Endothelial cell of umbilical vein (primary cell): ENCODE data around the gene CPTP. TPM values are rescaled to one million over a fixed set of nuclear protein-coding genes. Genes with fewer than 3 reads are reported as not detected.

Source experiments
- BruUV-seq: library from RNA; stranded (reverse); fragments of 400-500 nt; replicated peaks from 2 replicates; lab custom pipeline; 2021; lab: Mats Ljungman, UMichigan
- CTCF ChIA-PET: fragments of 300-600, 350-600 bp; sonication (Branson Sonifier 250); formaldehyde crosslinking; loops from one replicate; lab custom pipeline; 2021; ENCODE audit warnings: antibody characterized with exemption, inconsistent platforms; lab: Charles Lee
- POLR2A ChIA-PET: fragments of 300-600, 350-600 bp; sonication (Branson Sonifier 250); formaldehyde crosslinking; loops from one replicate; lab custom pipeline; 2021; ENCODE audit warnings: antibody characterized with exemption, inconsistent platforms; lab: Charles Lee
- DNase-seq: peaks from one replicate; pipeline ENCODE4 v3.0.0-alpha.2; 2011; ENCODE audit warnings: low read depth, low spot score
- FAIRE-seq: peaks from 2 replicates; lab custom pipeline; 2011; peaks lifted over from hg19 to GRCh38; lab: Jason Lieb, UNC
- H2AFZ ChIP-seq: 2 replicates; pipeline ENCODE4 v1.6.0; 2012; ENCODE audit warnings: low read depth, low read length, control low read depth, inconsistent platforms
- H3K27ac ChIP-seq: 2 replicates; pipeline ENCODE4 v1.5.1; 2011; ENCODE audit warnings: low read depth, mild to moderate bottlenecking, control low read depth, low read length, moderate library complexity; ENCODE audit not compliant: insufficient read depth
- H3K27me3 ChIP-seq, 2 experiments: 2 replicates each; pipeline versions ENCODE4 v1.6.0 to v1.6.1; 2011; ENCODE audit warnings: low read length in 2 of 2, mixed read lengths in 1 of 2; ENCODE audit not compliant: control insufficient read depth in 2 of 2, insufficient read depth in 2 of 2
- H3K36me3 ChIP-seq, 2 experiments: 2 replicates in 1 of 2; 3 replicates in 1 of 2; pipeline ENCODE4 v1.5.1; 2011; ENCODE audit warnings: low read length in 2 of 2, mild to moderate bottlenecking in 1 of 2, moderate library complexity in 1 of 2; ENCODE audit not compliant: control insufficient read depth in 2 of 2, insufficient read depth in 2 of 2; ENCODE audit errors: extremely low read depth in 1 of 2
- H3K4me1 ChIP-seq: 3 replicates; pipeline ENCODE4 v1.5.1; 2011; ENCODE audit warnings: mild to moderate bottlenecking, low read length; ENCODE audit not compliant: control insufficient read depth, insufficient read depth; ENCODE audit errors: extremely low read depth
- H3K4me2 ChIP-seq: 2 replicates; pipeline ENCODE4 v1.6.1; 2011; ENCODE audit warnings: low read length, control low read depth, mixed read lengths; ENCODE audit not compliant: insufficient read depth
- H3K4me3 ChIP-seq, 3 experiments: fragments of 200-600 bp in 1 of 3; sonication (generic), shearing (Covaris generic) in 1 of 3; replicated peaks in 1 of 3; 2 replicates each; pipeline ENCODE4 v1.5.1; 2011 to 2016; ENCODE audit warnings: control low read depth in 3 of 3, low read length in 3 of 3, mild to moderate bottlenecking in 2 of 3, inconsistent platforms in 1 of 3, low read depth in 1 of 3, moderate library complexity in 1 of 3; ENCODE audit not compliant: insufficient read depth in 1 of 3
- H3K79me2 ChIP-seq: 2 replicates; pipeline ENCODE4 v1.6.0; 2012; ENCODE audit warnings: low read length, inconsistent platforms; ENCODE audit not compliant: control insufficient read depth, insufficient read depth
- H3K9ac ChIP-seq: replicated peaks from 2 replicates; pipeline ENCODE3; 2011; ENCODE audit warnings: low read length, control low read depth; ENCODE audit not compliant: insufficient read depth; ENCODE audit errors: extremely low read depth
- H3K9me1 ChIP-seq: replicated peaks from 3 replicates; pipeline ENCODE4 v1.6.0; 2011; ENCODE audit warnings: mild to moderate bottlenecking, low read length; ENCODE audit not compliant: control insufficient read depth, insufficient read depth; ENCODE audit errors: extremely low read depth
- H3K9me3 ChIP-seq: replicated peaks from 2 replicates; pipeline ENCODE4 v1.5.1; 2012; ENCODE audit warnings: low read length, inconsistent platforms; ENCODE audit not compliant: control insufficient read depth, insufficient read depth
- H4K20me1 ChIP-seq: replicated peaks from 2 replicates; pipeline ENCODE3; 2011; ENCODE audit warnings: mild to moderate bottlenecking, low read length; ENCODE audit not compliant: control insufficient read depth, insufficient read depth; ENCODE audit errors: extremely low read depth
- CTCF ChIP-seq, 2 donors: IDR thresholded peaks; 1 replicate in 1 of 2; 2 replicates in 1 of 2; pipeline ENCODE4 v1.5.1; 2011; ENCODE audit warnings: low read length in 2 of 2, mild to moderate bottlenecking in 2 of 2, moderate library complexity in 2 of 2, control low read depth in 1 of 2, inconsistent platforms in 1 of 2, low read depth in 1 of 2; ENCODE audit not compliant: insufficient read depth in 1 of 2; ENCODE audit errors: extremely low read depth in 1 of 2
- EZH2 ChIP-seq: IDR thresholded peaks from 2 replicates; pipeline ENCODE4 v1.6.1; 2012; ENCODE audit warnings: borderline replicate concordance, low read depth, mild to moderate bottlenecking, moderate library complexity, low read length, inconsistent platforms; ENCODE audit not compliant: severe bottlenecking
- FOS ChIP-seq: IDR thresholded peaks from 2 replicates; pipeline ENCODE4 v1.6.1; 2011; ENCODE audit warnings: mild to moderate bottlenecking, low read length, moderate library complexity, borderline replicate concordance; ENCODE audit not compliant: insufficient read depth
- GATA2 ChIP-seq: IDR thresholded peaks from 2 replicates; pipeline ENCODE4 v1.7.0; 2011; ENCODE audit warnings: low read depth, mild to moderate bottlenecking, moderate library complexity, mixed read lengths, low read length; ENCODE audit not compliant: insufficient read length, insufficient read depth
- JUN ChIP-seq: IDR thresholded peaks from 2 replicates; pipeline ENCODE4 v1.6.1; 2011; ENCODE audit warnings: borderline replicate concordance, low read depth; ENCODE audit not compliant: insufficient read length, insufficient read depth
- MAX ChIP-seq: IDR thresholded peaks from 2 replicates; pipeline ENCODE4 v1.6.1; 2011; ENCODE audit not compliant: insufficient read depth, insufficient read length
- MYC ChIP-seq: IDR thresholded peaks from one replicate; pipeline ENCODE4 v1.6.1; 2011; ENCODE audit warnings: mild to moderate bottlenecking, low read depth, low read length
- POLR2A ChIP-seq: IDR thresholded peaks from 2 replicates; pipeline ENCODE4 v1.6.1; 2012; ENCODE audit warnings: low read depth, mild to moderate bottlenecking, control low read depth, low read length
- POLR2AphosphoS5 ChIP-seq: IDR thresholded peaks from 2 replicates; pipeline ENCODE4 v1.6.1; 2012; ENCODE audit warnings: low read depth, mild to moderate bottlenecking, control low read depth, low read length, moderate library complexity; ENCODE audit not compliant: insufficient read depth
- dilution Hi-C: fragments of 300-500 bp; cut with MboI; formaldehyde crosslinking; loops from one replicate; pipeline ENCODE4 v1.15.0; 2019; ENCODE audit warnings: low sequenced_read_pairs; ENCODE audit not compliant: extremely low pct_ligation_motif_present
- intact Hi-C: fragments of 100-400 bp; cut with micrococcal nuclease; formaldehyde crosslinking; loops from one replicate; pipeline ENCODE4 v1.10.0; 2022
- polyA plus RNA-seq, 4 experiments: library from polyadenylated mRNA; depleted of rRNA in 3 of 4; stranded (reverse) in 3 of 4; unstranded in 1 of 4; fragments of >200 nt; gene quantifications; 2 replicates each; pipeline versions ENCODE4 v1.2.1 to v1.2.3, GENCODE V29; 2011 to 2012; ENCODE audit warnings: missing spikeins in 1 of 4
- total RNA-seq: library from RNA; stranded (reverse); gene quantifications from 2 replicates; pipeline ENCODE4 v1.2.3, GENCODE V29; 2021

CPTP gene
- total and polyA plus RNA-seq, 2 donors (not counting 3 experiments of a cell fraction or from before 2014, with no cell fraction given): 20.9 to 29.5 TPM

- peaks cover 19% of the 10 kb centered on the region for H3K79me2 ChIP-seq
- H3K4me1 ChIP-seq: peaks cover 13% of the 10 kb centered on the region
- dilution Hi-C loops: no loop called here
- FAIRE-seq: no peak
- no peak for DNase-seq
- H2AFZ ChIP-seq: no peak overlapping the region
- no peak overlapping the region for H3K9ac ChIP-seq
- POLR2A ChIA-PET: no interaction called here
- intact Hi-C loops: no loop called here
- H3K27ac ChIP-seq: no peak overlapping the region
- H4K20me1 ChIP-seq: no peaks in the 10 kb centered on the region
- no peaks in the 10 kb centered on the region for H3K27me3 ChIP-seq
- H3K4me3 ChIP-seq: no peak overlapping the region
- H3K9me1 ChIP-seq: no peaks in the 10 kb centered on the region
- TF ChIP-seq GATA2: no peak
- TF ChIP-seq POLR2AphosphoS5: no peak
- TF ChIP-seq MYC: no peak
- TF ChIP-seq MAX: no peak
- no peak for TF ChIP-seq EZH2
- TF ChIP-seq POLR2A: no peak
- TF ChIP-seq FOS: no peak
- no peak for TF ChIP-seq CTCF (IDR thresholded peaks at IDR 0.05; ENCODE audit: extremely low read depth in 1 of 2, insufficient read depth in 1 of 2, low read depth in 1 of 2, low read length in 2 of 2)
- no peak for TF ChIP-seq JUN
- CTCF ChIA-PET: interaction anchor here (1.1 to 2.4 kb wide), 10 partner anchors 14 to 70 kb away, joined by 3 to 9 read pairs (median 4); partner anchors contain the start of genes CCNL2 and DVL1
- H3K36me3 ChIP-seq: peaks cover 0 to 3% of the 10 kb centered on the region in 2 experiments
- no peak overlapping the region for H3K4me2 ChIP-seq
- no TSS peak for BruUV-seq
- no peaks in the 10 kb centered on the region for H3K9me3 ChIP-seq
Measured at GRCh38 chr1:1371364-1371745, 46.8 kb downstream of the CPTP start.
